GM04504 (cell line): ENCODE measurements around the gene TCF3.

Experiments
- DNase-seq: peaks from one replicate; pipeline ENCODE4 v3.0.0-alpha.2; 2012; ENCODE audit warnings: low read depth

TCF3 gene

DNA sequence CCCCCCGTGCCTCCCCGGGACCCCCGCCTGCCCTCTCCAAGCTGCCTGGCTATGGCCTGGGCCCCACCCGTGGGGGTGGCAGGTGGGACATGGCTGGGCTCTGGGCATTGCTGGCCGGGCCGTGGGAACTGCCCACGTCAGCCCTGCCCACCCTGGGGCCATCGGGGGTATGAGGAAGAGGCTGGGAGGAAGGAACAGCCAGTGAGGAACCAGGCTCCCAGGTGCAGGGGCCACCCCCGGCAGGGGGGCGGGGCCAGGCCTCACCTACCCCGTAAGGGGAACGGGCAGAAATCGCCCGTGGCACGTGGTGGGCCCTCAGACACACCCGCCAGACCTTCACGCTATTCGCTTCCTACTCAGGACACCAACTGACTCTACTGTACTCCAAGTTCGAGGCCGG lies 22.4 kb downstream of the TCF3 start:
- no peak for DNase-seq

- no peak for DNase-seq
Measured at GRCh38 chr19:1629256-1629808, 23.1 kb downstream of the TCF3 start.

DNA sequence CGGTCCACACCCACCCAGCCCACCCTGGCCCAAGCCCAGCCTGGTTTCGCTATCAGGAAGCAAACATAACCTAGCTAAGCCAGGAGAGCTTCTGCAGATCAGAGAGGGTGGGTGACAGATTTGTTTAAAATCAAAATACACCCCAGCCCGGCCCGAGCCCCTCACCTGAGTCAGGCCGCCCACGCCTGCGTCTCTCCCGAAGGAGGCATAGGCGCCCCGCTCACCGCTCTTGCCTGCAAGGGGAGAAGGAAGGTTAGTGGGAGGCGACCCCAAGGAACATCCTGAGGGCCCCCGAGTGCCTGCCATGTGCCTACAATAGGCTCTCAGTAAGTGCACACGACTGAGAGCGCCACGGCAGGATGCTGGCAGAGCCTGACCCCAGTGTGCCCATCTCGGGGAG lies 25.2 kb downstream of the TCF3 start:
- DNase-seq = no peak

DNA sequence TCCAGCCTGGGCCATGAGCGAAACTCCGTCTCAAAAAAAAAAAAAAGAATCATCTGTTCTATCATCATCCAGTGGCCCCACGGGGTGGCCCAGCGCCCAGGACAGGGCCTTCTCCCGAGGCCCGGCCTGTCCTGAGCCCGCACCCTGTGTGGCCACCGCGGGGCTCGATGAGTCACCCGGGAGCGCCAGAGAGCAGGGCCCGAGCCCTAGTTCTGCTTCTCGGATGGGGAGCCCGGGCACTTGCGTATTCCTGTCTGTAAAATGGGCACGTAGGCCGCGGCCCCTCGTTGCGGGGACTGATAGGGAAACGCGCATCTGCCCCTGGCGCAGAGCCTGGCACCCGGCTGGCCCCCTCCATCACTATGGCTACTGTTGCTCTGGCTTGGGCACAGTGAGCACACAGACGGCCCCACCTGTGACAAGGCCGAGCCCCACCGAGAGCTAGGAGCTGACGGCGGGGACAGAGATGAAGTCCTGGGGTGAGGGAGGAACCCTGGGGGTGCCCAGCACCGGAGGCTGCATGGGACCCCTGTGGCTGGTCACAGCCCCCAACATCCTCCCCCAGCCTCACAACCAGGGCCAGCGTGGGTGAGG lies 25.9 kb downstream of the TCF3 start:
- no peak for DNase-seq

GRCh38 chr19:1624458-1624857 lies 28.0 kb downstream of the TCF3 start:
- no peak for DNase-seq

- no peak for DNase-seq
Measured at GRCh38 chr19:1622541-1622940, 29.9 kb downstream of the TCF3 start.

DNA sequence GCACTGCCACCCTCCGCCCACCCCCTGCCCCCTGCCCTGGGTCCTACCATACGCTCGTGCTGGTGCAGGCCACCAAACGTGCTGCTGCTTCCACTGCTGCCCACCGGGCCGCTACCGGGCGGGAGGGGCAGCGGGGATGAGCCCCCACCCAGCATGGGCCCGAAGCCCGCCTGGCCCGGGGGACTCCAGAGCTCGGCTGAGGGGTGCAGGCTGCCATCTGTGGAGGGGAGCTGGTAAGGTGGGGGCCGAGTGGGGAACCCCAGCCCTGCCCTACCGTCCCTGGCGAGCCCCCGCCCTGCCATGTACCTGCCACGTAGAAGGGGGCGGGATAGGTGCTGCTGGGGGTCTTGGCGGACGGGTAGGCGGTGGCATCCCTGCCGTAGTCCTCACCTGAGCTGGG lies 30.4 kb downstream of the TCF3 start:
- no peak for DNase-seq

GRCh38 chr19:1621574-1621973 lies 30.8 kb downstream of the TCF3 start:
- no peak for DNase-seq

DNA sequence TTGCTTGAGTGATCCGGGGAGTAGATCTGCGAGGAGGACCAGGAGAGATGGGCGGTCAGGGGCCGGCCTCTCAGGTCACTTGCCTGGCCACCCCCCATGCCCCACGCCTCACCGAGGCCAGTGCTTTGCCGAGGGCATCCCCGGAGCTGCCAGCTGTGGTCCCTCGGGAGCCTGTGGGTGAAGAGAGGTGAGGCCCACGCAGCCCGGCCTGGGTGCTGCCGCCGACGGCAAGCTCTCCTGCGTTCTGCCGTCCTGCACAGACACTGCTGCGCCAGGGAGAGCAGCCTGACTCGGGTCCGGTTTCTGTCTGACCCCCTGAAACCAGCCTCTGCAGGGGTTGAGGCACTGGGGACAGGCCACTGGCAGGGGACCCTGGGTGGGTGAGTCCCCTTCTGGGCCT lies 31.4 kb downstream of the TCF3 start:
- DNase-seq = no peak

DNA sequence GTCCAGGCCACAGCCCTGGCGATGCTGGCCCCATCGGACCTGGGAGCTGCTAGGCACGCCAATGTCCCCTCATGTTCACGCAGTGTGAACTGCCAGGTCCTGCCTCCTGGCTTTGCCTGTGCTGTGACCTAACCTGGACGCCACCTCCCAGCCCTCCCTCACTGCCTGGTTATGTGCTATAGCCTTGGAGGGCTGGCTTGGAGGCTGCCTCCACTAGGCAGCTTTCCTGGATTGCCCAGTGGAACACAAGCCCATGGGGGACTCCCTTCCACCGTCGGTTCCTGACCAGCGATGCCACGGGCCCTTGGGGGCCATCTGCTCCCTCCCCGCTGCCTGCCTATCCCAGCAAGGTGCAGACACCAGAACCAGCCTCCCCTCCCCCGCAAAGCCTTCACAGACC lies 31.9 kb downstream of the TCF3 start:
- DNase-seq = no peak

DNA sequence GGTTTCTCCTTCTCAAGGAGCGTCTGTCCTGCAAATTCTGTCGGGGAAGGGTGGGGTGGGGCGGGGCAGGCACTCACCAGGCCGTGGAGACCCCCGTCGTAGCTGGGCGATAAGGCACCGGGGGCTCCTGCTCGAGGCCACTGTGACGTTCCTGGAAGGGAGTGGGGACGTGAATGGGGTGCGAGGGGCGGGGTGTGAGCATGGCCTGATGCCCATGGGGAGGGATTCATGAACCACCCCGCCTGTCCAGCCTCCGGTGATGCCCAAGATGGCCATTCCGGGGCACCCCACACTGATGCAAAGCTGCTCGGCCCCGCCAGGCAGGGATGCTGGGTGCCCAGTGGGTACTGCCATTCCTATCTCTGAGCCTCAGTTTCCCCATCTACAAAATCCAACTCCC lies 32.7 kb downstream of the TCF3 start:
- DNase-seq = no peak

- DNase-seq = no peak
Measured at GRCh38 chr19:1619094-1619439, 33.3 kb downstream of the TCF3 start.

GRCh38 chr19:1618157-1619093 lies 34.0 kb downstream of the TCF3 start:
- DNase-seq = no peak

DNA sequence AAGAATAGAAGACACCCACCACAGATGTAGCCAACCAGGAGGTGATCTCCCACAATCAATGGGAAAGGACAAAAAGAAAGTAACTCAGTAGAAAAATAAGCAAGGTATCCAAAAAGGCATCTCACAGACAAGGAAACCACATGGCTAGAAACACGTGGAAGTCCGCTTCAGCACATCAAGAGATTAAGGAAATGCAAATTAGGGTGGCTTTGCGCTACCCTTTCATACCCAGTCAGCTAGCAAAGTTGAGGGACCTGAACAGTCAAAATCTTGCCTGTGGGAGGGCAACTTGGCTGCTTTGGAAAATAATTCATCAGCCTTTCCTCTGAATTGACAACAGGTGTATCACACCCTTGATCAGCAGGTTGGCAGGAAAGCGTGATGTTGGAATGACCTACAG lies 35.5 kb downstream of the TCF3 start:
- DNase-seq = no peak

GRCh38 chr19:1616396-1616795 lies 36.0 kb downstream of the TCF3 start:
- DNase-seq = no peak

GRCh38 chr19:1615156-1615765 lies 37.2 kb downstream of the TCF3 start:
- DNase-seq = no peak

GRCh38 chr19:1613808-1614570 lies 38.4 kb downstream of the TCF3 start:
- no peak for DNase-seq

DNA sequence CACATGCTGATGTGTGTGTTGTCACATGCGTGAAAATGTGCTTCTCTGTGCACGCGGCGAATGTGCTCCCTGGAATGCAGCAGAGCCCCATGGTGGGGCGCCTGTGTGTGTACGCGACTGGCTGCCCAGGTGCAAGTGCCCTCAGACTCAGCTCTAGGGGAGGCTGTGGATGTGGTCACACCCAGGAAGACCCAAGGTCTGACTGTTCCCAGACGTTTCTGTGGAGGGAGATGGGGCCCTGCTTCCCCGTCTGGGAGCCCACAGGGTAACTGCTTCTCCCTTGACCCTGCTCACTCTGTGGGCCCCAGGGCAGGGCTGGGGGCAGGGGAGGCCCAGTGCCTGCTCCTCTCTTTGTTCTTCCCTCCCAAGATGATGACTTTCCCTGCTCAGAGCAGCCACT lies 39.3 kb downstream of the TCF3 start:
- DNase-seq = no peak

- DNase-seq = no peak
Measured at GRCh38 chr19:1612114-1613086, 40.0 kb downstream of the TCF3 start.

DNA sequence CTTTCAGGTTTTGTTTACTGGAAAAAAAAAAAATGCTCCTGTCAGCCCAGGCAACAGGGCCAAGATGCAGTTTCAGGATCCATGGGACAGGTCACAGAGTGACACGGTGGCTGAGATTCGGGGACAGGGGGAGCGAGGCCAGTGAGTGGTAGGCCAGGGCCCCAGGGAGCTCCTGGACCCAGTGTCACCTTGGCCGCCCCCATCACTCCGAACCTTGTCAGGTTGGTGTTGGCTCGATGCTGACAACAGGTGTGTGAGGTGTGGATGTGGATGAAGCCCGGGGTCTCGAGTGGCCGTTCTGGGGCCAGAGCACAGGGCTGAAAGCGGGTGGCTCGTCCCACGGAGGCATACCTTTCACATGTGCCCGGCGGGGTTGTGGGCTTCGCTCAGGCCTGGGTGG lies 41.1 kb downstream of the TCF3 start:
- DNase-seq = no peak

DNA sequence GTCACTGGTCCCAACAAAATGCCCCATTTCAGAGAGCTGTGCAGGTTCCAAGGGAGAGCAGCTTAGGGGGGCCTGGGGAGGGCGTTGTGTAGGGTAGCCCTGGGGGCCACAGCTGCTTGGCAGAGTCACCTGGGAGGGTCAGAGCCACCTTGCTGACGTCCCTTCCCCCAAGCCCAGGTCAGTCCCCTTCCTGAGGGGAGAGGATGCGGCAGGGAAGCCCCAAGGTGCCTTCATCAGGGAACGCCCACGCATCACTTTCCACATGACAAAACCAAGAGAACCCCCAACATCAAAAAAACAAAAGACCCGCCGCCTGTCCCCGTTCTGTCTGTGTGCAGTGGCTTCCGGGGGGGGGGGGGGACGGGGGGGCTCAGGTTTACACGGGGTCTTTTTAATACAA lies 41.8 kb downstream of the TCF3 start:
- DNase-seq = no peak
